Mesothelial cell of epicardium (in vitro differentiated cells): ENCODE data around the gene KCNMB2. TPM values are rescaled to one million over a fixed set of nuclear protein-coding genes. Genes with fewer than 3 reads are reported as not detected.

ENCODE experiments used
- DNase-seq, 2 experiments: peaks; one replicate each; pipeline ENCODE4 v3.0.0; 2021; ENCODE audit warnings: low spot score in 2 of 2; ENCODE audit not compliant: unreplicated experiment in 2 of 2
- H3K27ac Mint-ChIP-seq: 2 replicates; pipeline ENCODE4 v1.8.0; 2021; ENCODE audit warnings: mixed read lengths
- H3K27me3 Mint-ChIP-seq: 2 replicates; pipeline ENCODE4 v1.8.0; 2021; ENCODE audit warnings: low read depth, mixed read lengths
- H3K36me3 Mint-ChIP-seq: 2 replicates; pipeline ENCODE4 v1.8.0; 2021; ENCODE audit warnings: mixed read lengths
- H3K4me1 Mint-ChIP-seq: 2 replicates; pipeline ENCODE4 v1.8.0; 2021; ENCODE audit warnings: mixed read lengths
- H3K4me3 Mint-ChIP-seq: 2 replicates; pipeline ENCODE4 v1.8.0; 2021; ENCODE audit warnings: mild to moderate bottlenecking, moderate library complexity, mixed read lengths
- H3K9me3 Mint-ChIP-seq: 2 replicates; pipeline ENCODE4 v1.8.0; 2021; ENCODE audit warnings: mixed read lengths
- total RNA-seq: library from RNA; stranded (reverse); gene quantifications from 3 replicates; pipeline ENCODE4 v1.2.1, GENCODE V29; 2021
- TF ChIP-seq, protein P1 (sequence below): fragments of 200-600 bp; sonication (generic); IDR thresholded peaks from one replicate; pipeline ENCODE4 v1.5.0; 2021; ENCODE audit warnings: antibody characterized with exemption; ENCODE audit not compliant: unreplicated experiment

KCNMB2 gene
- total RNA-seq, 1 donor from 2014 or later, result 3.9 TPM

DNA sequence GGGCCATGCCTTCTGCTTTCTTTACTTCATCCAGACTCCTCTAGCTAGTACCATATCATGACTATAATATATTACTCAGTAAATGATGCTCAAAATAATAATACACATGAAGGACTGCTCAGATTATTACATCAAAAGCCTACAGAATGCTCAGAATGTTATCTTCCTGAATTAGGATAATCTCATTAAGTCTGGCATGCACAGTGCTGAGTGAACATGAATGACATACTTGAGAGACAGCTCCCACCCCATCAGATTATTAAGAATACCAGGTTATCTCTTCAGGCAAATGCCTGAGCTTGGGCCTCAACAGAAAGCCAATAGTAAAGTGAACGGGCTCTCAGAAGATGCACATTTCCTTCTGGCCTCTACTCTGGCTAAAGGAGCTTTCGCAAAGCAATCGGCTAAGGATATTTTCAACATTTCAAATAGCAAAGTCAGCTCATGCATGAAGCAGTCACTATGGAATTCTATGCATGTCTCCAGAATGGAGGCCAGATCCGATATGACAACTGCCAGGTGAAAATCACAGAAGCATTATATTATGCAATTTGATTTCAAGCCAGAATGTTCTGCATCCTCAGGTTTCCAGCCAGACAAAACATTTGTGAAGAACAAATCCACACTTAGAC, 122.6 kb downstream of the KCNMB2 start:
- peaks cover 28% of the 10 kb centered on the region for H3K4me1 Mint-ChIP-seq
- H3K9me3 Mint-ChIP-seq, result no peaks in the 10 kb centered on the region
- no peak for DNase-seq
- H3K4me3 Mint-ChIP-seq, result no peak overlapping the region
- no peaks in the 10 kb centered on the region for H3K27me3 Mint-ChIP-seq
- no peaks in the 10 kb centered on the region for H3K36me3 Mint-ChIP-seq
- TF ChIP-seq, protein P1, sequence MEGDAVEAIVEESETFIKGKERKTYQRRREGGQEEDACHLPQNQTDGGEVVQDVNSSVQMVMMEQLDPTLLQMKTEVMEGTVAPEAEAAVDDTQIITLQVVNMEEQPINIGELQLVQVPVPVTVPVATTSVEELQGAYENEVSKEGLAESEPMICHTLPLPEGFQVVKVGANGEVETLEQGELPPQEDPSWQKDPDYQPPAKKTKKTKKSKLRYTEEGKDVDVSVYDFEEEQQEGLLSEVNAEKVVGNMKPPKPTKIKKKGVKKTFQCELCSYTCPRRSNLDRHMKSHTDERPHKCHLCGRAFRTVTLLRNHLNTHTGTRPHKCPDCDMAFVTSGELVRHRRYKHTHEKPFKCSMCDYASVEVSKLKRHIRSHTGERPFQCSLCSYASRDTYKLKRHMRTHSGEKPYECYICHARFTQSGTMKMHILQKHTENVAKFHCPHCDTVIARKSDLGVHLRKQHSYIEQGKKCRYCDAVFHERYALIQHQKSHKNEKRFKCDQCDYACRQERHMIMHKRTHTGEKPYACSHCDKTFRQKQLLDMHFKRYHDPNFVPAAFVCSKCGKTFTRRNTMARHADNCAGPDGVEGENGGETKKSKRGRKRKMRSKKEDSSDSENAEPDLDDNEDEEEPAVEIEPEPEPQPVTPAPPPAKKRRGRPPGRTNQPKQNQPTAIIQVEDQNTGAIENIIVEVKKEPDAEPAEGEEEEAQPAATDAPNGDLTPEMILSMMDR, result no peak
- peak overlapping the region; percentile 55 for H3K27ac Mint-ChIP-seq

DNA sequence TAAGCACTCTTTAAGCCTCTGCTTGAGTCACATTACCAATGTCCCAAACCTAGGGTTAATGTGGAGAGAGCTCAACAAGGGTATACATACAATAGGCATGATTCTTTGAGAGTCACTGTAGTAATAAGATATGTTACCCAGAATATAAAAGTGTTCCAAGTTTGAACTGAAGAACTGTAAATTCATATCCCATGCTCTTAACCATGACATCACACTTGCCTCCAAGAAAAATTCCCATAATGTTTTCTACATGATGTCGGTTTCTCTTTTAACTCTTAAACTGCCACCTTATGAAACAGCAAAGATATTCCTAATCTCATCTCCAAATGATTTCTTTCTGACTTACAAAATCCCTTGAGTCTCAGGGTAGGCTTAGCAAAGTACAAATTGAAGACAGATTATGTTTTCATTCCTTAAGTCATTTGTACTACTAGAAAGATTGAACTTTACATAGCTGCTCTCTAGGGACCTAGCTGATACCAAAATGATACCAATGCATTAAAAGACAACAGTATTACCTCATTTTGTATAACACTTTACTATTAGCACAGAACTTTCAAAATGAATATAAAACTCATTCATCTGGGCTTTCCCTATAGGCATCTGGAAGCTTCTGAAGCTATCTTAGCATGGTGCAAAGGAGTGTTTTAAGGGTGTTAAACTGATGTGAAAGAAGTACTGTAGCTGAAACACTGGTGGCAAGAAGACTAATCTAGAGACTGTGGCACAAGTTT, 127.1 kb downstream of the KCNMB2 start:
- no peaks in the 10 kb centered on the region for H3K36me3 Mint-ChIP-seq
- H3K4me1 Mint-ChIP-seq, result peaks cover 47% of the 10 kb centered on the region
- peaks cover 6% of the 10 kb centered on the region for H3K9me3 Mint-ChIP-seq
- H3K27ac Mint-ChIP-seq, result peak overlapping the region; percentile 11
- DNase-seq, result no peak
- TF ChIP-seq, protein P1, result no peak
- no peaks in the 10 kb centered on the region for H3K27me3 Mint-ChIP-seq
- no peak overlapping the region for H3K4me3 Mint-ChIP-seq

DNA sequence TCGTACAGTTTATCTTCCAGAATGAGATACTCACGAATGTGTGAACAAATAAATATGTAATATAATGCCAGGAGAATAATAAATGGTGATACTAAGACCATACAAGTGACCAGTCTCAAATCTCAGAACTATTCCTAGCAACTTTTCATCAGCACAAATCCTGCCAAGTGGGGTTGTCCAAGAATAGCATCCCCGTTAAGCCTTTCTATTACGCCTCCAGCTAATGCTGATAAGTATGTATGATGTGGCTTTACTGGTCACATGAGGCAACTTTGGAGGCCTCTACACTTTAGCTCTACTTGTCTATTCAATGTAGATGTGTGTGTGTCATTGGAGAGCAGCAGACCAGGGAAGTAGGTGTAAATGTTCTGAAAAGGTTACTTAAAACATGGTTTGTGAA, 129.5 kb downstream of the KCNMB2 start:
- no peak for DNase-seq
- Mint-ChIP-seq H3K36me3 (no peaks in the 10 kb centered on the region), H3K27ac (no peak overlapping the region)

DNA sequence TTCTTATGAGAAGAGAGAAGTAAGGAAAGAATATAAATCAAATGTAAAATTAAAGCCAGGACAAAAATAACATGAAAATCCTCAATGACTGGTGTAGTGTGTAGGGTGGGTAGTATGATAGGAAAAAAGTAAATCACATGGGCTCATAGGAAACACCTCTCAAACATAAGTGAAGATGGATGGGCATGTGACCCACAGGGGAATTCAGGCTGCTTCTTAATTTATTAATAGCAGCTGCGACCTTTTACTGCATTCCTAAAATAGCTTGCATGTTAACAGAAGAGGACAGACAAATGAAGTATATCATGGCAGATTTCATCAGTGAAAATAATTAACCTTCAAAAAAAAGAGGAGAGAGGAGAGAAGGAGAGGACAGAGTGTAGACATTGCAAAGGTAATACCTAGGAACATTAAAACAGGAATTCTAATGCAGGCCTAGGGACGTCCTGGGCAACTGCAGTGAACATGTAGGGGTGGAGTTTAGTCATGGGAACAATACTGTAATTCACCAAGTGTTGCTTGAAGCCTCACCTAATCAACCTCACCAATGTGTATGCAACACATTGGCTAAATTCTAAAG, 132.9 kb downstream of the KCNMB2 start:
- H3K9me3 Mint-ChIP-seq, result peaks cover 6% of the 10 kb centered on the region
- TF ChIP-seq, protein P1, result no peak
- no peak overlapping the region for H3K4me3 Mint-ChIP-seq
- peak overlapping the region; percentile 54 for H3K27ac Mint-ChIP-seq
- H3K4me1 Mint-ChIP-seq, result peaks cover 53% of the 10 kb centered on the region
- no peak for DNase-seq
- H3K36me3 Mint-ChIP-seq, result no peaks in the 10 kb centered on the region
- H3K27me3 Mint-ChIP-seq, result no peaks in the 10 kb centered on the region

More for the DNA sequence above, 129.5 kb downstream of the KCNMB2 start:
- TF ChIP-seq, protein P1, result no peak
- Mint-ChIP-seq H3K4me1 (peaks cover 53% of the 10 kb centered on the region), H3K4me3 (no peak overlapping the region), H3K9me3 (peaks cover 6% of the 10 kb centered on the region), H3K27me3 (no peaks in the 10 kb centered on the region)

DNA sequence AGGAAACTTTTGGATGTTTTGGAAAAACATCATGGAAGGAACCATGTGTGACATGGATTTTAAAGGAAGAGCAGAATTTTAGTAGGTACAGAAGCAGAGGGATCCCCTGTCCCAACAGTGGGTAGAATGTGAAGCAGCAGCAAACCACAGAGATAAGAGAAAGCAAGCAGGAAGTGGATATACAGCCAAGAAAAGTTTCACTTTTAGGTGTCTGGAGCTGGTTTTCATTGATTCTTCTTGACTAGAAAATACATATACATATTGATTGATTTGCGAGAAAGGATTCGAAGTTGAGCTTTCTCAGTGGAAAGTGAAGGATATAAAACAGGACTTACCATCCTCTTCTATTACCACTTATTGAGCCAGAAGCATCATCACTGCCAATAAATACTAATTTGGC, 133.5 kb downstream of the KCNMB2 start:
- Mint-ChIP-seq H3K4me1 (peaks cover 47% of the 10 kb centered on the region), H3K27ac (peak overlapping the region; percentile 54), H3K9me3 (peaks cover 6% of the 10 kb centered on the region), H3K4me3 (no peak overlapping the region), H3K27me3 (no peaks in the 10 kb centered on the region), H3K36me3 (no peaks in the 10 kb centered on the region)
- TF ChIP-seq, protein P1, result no peak
- no peak for DNase-seq
